ENCODE measurements around the gene SLC2A13. TPM values are rescaled to one million over a fixed set of nuclear protein-coding genes. Genes with fewer than 3 reads are reported as not detected.

SLC2A13 gene
- polyA plus RNA-seq, 4 donors, result 1.1 to 28.5 (median 3.0) TPM

DNA sequence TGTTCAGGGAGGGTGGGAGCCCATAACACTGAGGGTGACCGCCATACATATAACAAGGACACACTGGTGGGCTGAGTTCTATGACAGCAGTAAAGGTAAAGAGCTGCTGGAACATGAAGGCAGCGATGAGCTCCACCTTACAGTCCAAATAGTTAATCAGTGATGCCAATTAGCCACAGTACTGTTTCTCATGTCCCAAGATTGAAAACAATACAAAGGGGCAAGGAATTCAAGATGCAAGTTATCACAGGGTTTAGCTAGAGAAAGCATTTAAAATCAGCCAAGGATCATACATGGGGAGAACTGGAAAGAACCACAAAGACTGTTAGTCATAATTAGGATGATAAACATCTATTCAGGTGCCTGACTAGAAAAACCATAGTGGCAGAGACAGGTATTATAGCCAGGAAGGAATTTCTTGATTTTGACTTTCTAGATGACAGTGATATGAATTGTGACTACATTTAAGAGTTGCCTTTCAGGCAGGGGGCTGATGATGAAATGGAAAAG is 221.2 kb downstream of the SLC2A13 start:
- Histone ChIP-seq H3K36me3 (ENCODE audit: control insufficient read depth in 3 of 3, insufficient read depth in 2 of 3, low read depth in 1 of 3, low read length in 3 of 3) (no peaks in the 10 kb centered on the region), H3K9me3 (ENCODE audit: control insufficient read depth in 2 of 2, insufficient read depth in 1 of 2, low read depth in 1 of 2, low read length in 1 of 2) (peaks cover 0 to 4% of the 10 kb centered on the region in 2 donors), H3K4me3 (ENCODE audit: low read depth in 1 of 3, low read length in 3 of 3) (no peak overlapping the region), H3K27ac (ENCODE audit: low read depth in 1 of 3, low read length in 2 of 3) (no peak overlapping the region), H3K4me1 (ENCODE audit: control insufficient read depth in 3 of 3, insufficient read depth in 2 of 3, low read depth in 1 of 3, low read length in 2 of 3) (no peaks in the 10 kb centered on the region), H3K27me3 (ENCODE audit: control insufficient read depth in 3 of 3, insufficient read depth in 3 of 3, low read length in 3 of 3) (no peaks in the 10 kb centered on the region)
- DNase-seq (no peak), FAIRE-seq (no peak)
- WGBS, 3 donors, result 98 to 100% (median 99%) methylated on average over 2 of the region's 2 CpGs

DNA sequence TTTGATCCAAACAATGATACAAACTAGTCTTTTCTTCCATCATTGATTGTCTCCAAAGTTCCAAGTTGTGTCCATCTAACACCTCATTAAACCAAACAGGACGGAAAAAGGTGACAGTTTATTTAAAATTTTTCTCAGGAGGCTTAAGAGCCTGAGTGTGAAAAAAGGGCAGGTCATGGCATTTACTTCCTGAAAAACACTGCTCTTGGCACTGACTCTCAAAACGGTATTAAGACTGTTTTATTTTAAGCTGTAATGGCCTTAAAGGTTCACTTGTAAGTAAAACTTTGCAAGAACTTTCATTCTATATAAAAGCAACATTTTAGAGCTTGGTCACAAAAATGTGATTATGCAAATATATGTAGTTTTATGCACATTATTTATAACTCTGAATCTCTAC is 222.5 kb downstream of the SLC2A13 start:
- H3K27ac ChIP-seq (ENCODE audit: low read depth in 1 of 3, low read length in 2 of 3), result no peak overlapping the region
- H3K36me3 ChIP-seq (ENCODE audit: control insufficient read depth in 3 of 3, insufficient read depth in 2 of 3, low read depth in 1 of 3, low read length in 3 of 3), result peaks cover 0 to 7% (median 3%) of the 10 kb centered on the region in 3 donors
- no peak overlapping the region for H3K4me3 ChIP-seq (ENCODE audit: low read depth in 1 of 3, low read length in 3 of 3)
- no peaks in the 10 kb centered on the region for H3K27me3 ChIP-seq (ENCODE audit: control insufficient read depth in 3 of 3, insufficient read depth in 3 of 3, low read length in 3 of 3)
- DNase-seq (no peak), FAIRE-seq (no peak)
- 60 to 74% (median 68%) methylated on average over 2 of the region's 2 CpGs for WGBS, 3 donors
- H3K4me1 ChIP-seq (ENCODE audit: control insufficient read depth in 3 of 3, insufficient read depth in 2 of 3, low read depth in 1 of 3, low read length in 2 of 3), result no peaks in the 10 kb centered on the region
- peaks cover 3 to 16% of the 10 kb centered on the region in 2 donors for H3K9me3 ChIP-seq (ENCODE audit: control insufficient read depth in 2 of 2, insufficient read depth in 1 of 2, low read depth in 1 of 2, low read length in 1 of 2)

DNA sequence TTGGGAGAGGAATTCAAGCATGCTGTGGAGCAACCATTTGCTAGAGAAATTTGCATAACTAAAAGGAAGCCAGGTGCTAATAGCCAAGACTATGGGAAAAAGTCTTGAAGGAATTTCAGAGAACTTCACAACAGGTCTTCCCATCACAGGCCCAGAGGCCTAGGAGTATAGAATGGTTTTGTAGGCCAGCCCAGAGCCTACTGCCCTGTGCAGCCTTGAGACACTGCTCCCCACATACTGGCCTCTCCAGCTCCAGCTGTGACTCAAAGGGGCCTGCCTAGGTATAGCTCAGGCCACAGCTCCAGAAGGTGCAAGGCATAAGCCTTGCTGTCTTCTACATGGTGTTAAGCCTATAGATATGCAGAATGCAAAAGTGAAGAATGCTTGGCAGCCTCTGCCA is 227.1 kb downstream of the SLC2A13 start:
- Histone ChIP-seq H3K36me3 (ENCODE audit: control insufficient read depth in 3 of 3, insufficient read depth in 2 of 3, low read depth in 1 of 3, low read length in 3 of 3) (peaks cover 0 to 7% (median 3%) of the 10 kb centered on the region in 3 donors), H3K9me3 (ENCODE audit: control insufficient read depth in 2 of 2, insufficient read depth in 1 of 2, low read depth in 1 of 2, low read length in 1 of 2) (peaks cover 3 to 24% of the 10 kb centered on the region in 2 donors), H3K27ac (ENCODE audit: low read depth in 1 of 3, low read length in 2 of 3) (no peak overlapping the region), H3K27me3 (ENCODE audit: control insufficient read depth in 3 of 3, insufficient read depth in 3 of 3, low read length in 3 of 3) (no peaks in the 10 kb centered on the region), H3K4me3 (ENCODE audit: low read depth in 1 of 3, low read length in 3 of 3) (no peak overlapping the region), H3K4me1 (ENCODE audit: control insufficient read depth in 3 of 3, insufficient read depth in 2 of 3, low read depth in 1 of 3, low read length in 2 of 3) (no peaks in the 10 kb centered on the region)
- FAIRE-seq, result no peak
- DNase-seq, result no peak

DNA sequence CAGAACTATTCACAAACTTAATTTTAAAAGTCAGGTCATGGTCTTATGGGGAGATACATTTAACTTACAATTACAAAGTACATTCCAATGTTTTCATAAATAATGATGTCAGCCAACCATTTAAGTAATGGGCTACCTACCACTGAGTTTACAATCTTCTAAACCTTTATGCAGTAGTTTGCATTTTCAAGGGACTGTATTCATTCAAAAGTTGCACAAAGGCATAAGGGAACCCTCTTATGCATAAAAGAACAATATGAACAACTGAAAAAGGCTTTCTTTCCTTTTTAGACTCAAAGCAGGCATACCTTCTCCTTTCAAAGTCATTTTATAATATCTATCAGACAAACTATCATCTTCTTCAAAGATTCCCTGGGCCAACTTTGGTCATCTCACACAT is 230.2 kb downstream of the SLC2A13 start:
- H3K27me3 ChIP-seq (ENCODE audit: control insufficient read depth in 3 of 3, insufficient read depth in 3 of 3, low read length in 3 of 3), result no peaks in the 10 kb centered on the region
- H3K9me3 ChIP-seq (ENCODE audit: control insufficient read depth in 2 of 2, insufficient read depth in 1 of 2, low read depth in 1 of 2, low read length in 1 of 2), result peaks cover 3 to 24% of the 10 kb centered on the region in 2 donors
- DNase-seq, result no peak
- H3K4me1 ChIP-seq (ENCODE audit: control insufficient read depth in 3 of 3, insufficient read depth in 2 of 3, low read depth in 1 of 3, low read length in 2 of 3), result no peaks in the 10 kb centered on the region
- FAIRE-seq, result no peak
- H3K27ac ChIP-seq (ENCODE audit: low read depth in 1 of 3, low read length in 2 of 3), result no peak overlapping the region
- no peak overlapping the region for H3K4me3 ChIP-seq (ENCODE audit: low read depth in 1 of 3, low read length in 3 of 3)
- H3K36me3 ChIP-seq (ENCODE audit: control insufficient read depth in 3 of 3, insufficient read depth in 2 of 3, low read depth in 1 of 3, low read length in 3 of 3), result peaks cover 0 to 7% (median 3%) of the 10 kb centered on the region in 3 donors

DNA sequence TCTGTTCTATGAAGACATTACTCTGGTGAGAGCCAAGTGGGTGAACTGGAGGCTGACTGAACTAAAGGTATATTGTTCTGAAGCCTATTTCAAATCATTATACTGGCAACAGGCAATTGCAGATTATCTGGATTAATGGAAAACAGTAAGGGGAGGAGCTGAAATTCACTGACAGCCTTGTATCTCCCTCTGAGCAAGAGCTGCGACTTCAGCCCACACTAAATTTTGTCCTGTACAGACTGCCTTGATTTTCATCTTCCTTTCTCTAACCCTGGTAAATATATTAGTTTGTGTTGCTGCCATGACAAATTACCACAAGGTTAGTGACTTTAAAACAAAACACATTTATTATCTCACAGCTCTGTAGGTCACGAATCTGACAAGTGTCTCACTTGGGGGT is 231.1 kb downstream of the SLC2A13 start:
- H3K4me3 ChIP-seq (ENCODE audit: low read depth in 1 of 3, low read length in 3 of 3), result no peak overlapping the region
- no peaks in the 10 kb centered on the region for H3K4me1 ChIP-seq (ENCODE audit: control insufficient read depth in 3 of 3, insufficient read depth in 2 of 3, low read depth in 1 of 3, low read length in 2 of 3)
- 71 to 82% (median 80%) methylated on average over 2 of the region's 2 CpGs for WGBS, 3 donors
- FAIRE-seq, result no peak
- peaks cover 0 to 7% (median 3%) of the 10 kb centered on the region in 3 donors for H3K36me3 ChIP-seq (ENCODE audit: control insufficient read depth in 3 of 3, insufficient read depth in 2 of 3, low read depth in 1 of 3, low read length in 3 of 3)
- H3K27ac ChIP-seq (ENCODE audit: low read depth in 1 of 3, low read length in 2 of 3), result no peak overlapping the region
- H3K27me3 ChIP-seq (ENCODE audit: control insufficient read depth in 3 of 3, insufficient read depth in 3 of 3, low read length in 3 of 3), result no peaks in the 10 kb centered on the region
- no peak for DNase-seq
- H3K9me3 ChIP-seq (ENCODE audit: control insufficient read depth in 2 of 2, insufficient read depth in 1 of 2, low read depth in 1 of 2, low read length in 1 of 2), result peaks cover 3 to 22% of the 10 kb centered on the region in 2 donors

DNA sequence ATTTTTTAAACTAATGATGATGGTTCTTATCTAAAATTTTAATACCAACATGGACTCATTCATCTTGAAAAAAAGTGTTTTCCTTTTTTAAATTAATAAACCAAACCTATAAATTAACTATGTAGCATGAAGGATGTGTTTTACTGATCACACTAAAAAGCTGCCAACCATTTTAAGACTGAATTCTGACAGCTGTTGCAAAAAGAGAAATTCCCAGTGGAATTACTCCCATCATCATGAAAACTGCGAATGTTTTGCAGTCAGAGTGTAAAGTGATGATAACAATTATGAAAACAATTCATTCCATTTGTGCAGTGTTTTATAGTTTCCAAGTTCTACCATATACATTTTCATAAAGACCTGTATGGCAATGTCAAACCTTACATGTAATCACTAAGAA is 232.8 kb downstream of the SLC2A13 start:
- 77 to 92% (median 89%) methylated on average over 1 of the region's 1 CpG for WGBS, 3 donors
- peaks cover 0 to 4% of the 10 kb centered on the region in 2 donors for H3K9me3 ChIP-seq (ENCODE audit: control insufficient read depth in 2 of 2, insufficient read depth in 1 of 2, low read depth in 1 of 2, low read length in 1 of 2)
- FAIRE-seq (no peak), DNase-seq (no peak)
- H3K27ac ChIP-seq (ENCODE audit: low read depth in 1 of 3, low read length in 2 of 3), result no peak overlapping the region
- no peaks in the 10 kb centered on the region for H3K27me3 ChIP-seq (ENCODE audit: control insufficient read depth in 3 of 3, insufficient read depth in 3 of 3, low read length in 3 of 3)
- H3K36me3 ChIP-seq (ENCODE audit: control insufficient read depth in 3 of 3, insufficient read depth in 2 of 3, low read depth in 1 of 3, low read length in 3 of 3), result peaks cover 0 to 3% (median 2%) of the 10 kb centered on the region in 3 donors
- no peak overlapping the region for H3K4me3 ChIP-seq (ENCODE audit: low read depth in 1 of 3, low read length in 3 of 3)
- no peaks in the 10 kb centered on the region for H3K4me1 ChIP-seq (ENCODE audit: control insufficient read depth in 3 of 3, insufficient read depth in 2 of 3, low read depth in 1 of 3, low read length in 2 of 3)

DNA sequence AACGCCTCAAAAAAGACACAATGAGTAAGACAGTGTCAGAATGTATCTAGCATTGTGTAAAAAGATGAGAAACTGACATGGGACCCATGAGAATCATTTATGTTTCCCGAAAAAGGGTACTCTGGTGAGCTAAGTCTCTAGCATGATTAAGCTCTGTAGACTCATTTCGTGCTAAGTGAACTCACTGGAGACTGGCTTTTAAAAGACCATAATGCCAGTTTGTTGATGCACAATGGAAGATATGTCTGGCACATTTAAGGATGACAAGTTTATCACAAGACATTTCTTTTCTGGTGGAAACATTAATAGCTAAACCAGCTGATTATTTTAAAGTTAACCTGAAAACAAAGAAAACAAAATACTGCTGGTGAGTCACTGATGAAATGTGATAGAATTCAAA is 233.5 kb downstream of the SLC2A13 start:
- Histone ChIP-seq H3K36me3 (ENCODE audit: control insufficient read depth in 3 of 3, insufficient read depth in 2 of 3, low read depth in 1 of 3, low read length in 3 of 3) (peaks cover 0 to 3% (median 2%) of the 10 kb centered on the region in 3 donors), H3K9me3 (ENCODE audit: control insufficient read depth in 2 of 2, insufficient read depth in 1 of 2, low read depth in 1 of 2, low read length in 1 of 2) (no peaks in the 10 kb centered on the region), H3K27ac (ENCODE audit: low read depth in 1 of 3, low read length in 2 of 3) (no peak overlapping the region), H3K4me3 (ENCODE audit: low read depth in 1 of 3, low read length in 3 of 3) (no peak overlapping the region), H3K4me1 (ENCODE audit: control insufficient read depth in 3 of 3, insufficient read depth in 2 of 3, low read depth in 1 of 3, low read length in 2 of 3) (no peaks in the 10 kb centered on the region), H3K27me3 (ENCODE audit: control insufficient read depth in 3 of 3, insufficient read depth in 3 of 3, low read length in 3 of 3) (no peaks in the 10 kb centered on the region)
- WGBS, 3 donors, result 88 to 91% (median 90%) methylated on average over 3 of the region's 3 CpGs
- FAIRE-seq (no peak), DNase-seq (no peak)

DNA sequence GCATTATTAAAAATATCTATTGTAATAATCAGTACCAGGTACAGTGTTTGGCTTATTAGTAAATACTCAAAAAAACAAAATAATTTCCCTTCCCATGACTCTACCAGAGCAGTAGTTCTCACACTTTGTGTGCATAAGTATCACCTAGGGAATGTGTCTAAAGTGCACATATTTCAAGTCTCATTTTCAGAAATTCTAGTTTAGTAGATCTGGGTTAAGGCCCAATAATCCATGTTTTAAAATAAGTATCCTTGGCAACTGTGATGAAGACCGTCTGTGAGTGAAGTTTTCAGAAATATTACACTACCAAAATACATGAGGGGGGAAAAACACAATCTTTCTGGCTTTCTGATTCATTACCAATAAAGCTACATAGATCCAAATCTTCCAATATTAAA is 237.6 kb downstream of the SLC2A13 start:
- 84 to 90% (median 89%) methylated on average over 1 of the region's 1 CpG for WGBS, 3 donors
- Histone ChIP-seq H3K4me1 (ENCODE audit: control insufficient read depth in 3 of 3, insufficient read depth in 2 of 3, low read depth in 1 of 3, low read length in 2 of 3) (no peaks in the 10 kb centered on the region), H3K9me3 (ENCODE audit: control insufficient read depth in 2 of 2, insufficient read depth in 1 of 2, low read depth in 1 of 2, low read length in 1 of 2) (no peaks in the 10 kb centered on the region), H3K4me3 (ENCODE audit: low read depth in 1 of 3, low read length in 3 of 3) (no peak overlapping the region), H3K27ac (ENCODE audit: low read depth in 1 of 3, low read length in 2 of 3) (no peak overlapping the region), H3K36me3 (ENCODE audit: control insufficient read depth in 3 of 3, insufficient read depth in 2 of 3, low read depth in 1 of 3, low read length in 3 of 3) (peaks cover 0 to 3% (median 2%) of the 10 kb centered on the region in 3 donors), H3K27me3 (ENCODE audit: control insufficient read depth in 3 of 3, insufficient read depth in 3 of 3, low read length in 3 of 3) (no peaks in the 10 kb centered on the region)
- no peak for DNase-seq
- no peak for FAIRE-seq

DNA sequence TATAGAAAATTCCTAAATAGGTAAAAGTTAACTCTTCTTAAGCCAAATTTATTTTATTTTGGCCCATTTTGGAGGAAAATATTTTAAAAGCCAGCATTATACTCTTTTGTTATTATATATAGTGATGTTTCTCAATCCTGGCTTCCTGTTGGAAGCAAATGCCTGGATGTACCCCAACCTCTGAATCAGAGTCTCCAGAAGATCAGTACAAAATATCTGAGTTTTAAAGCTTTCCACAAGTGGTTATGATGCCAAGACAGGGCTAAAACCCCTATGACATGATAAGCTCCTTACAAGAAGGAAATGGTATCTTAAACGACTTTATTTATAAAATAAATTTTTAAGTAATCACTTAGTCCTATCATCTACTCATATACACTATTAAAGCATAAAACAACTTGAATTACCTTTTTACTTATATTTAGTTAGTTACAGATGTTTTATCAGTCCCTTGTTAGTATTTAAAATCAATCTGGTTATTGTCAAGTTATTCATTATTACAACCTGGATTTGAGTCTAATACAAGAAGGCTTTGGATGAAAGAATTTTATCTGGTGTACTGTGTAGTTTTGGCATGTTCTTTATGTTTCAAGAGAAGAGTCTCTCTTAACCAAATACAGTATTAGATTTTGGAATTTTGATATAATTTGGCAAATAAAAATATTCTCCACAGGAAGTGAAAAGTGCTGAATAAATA is 238.1 kb downstream of the SLC2A13 start:
- Histone ChIP-seq H3K4me3 (ENCODE audit: low read depth in 1 of 3, low read length in 3 of 3) (no peak overlapping the region), H3K27ac (ENCODE audit: low read depth in 1 of 3, low read length in 2 of 3) (no peak overlapping the region), H3K27me3 (ENCODE audit: control insufficient read depth in 3 of 3, insufficient read depth in 3 of 3, low read length in 3 of 3) (no peaks in the 10 kb centered on the region), H3K9me3 (ENCODE audit: control insufficient read depth in 2 of 2, insufficient read depth in 1 of 2, low read depth in 1 of 2, low read length in 1 of 2) (no peaks in the 10 kb centered on the region), H3K36me3 (ENCODE audit: control insufficient read depth in 3 of 3, insufficient read depth in 2 of 3, low read depth in 1 of 3, low read length in 3 of 3) (peaks cover 0 to 3% (median 2%) of the 10 kb centered on the region in 3 donors), H3K4me1 (ENCODE audit: control insufficient read depth in 3 of 3, insufficient read depth in 2 of 3, low read depth in 1 of 3, low read length in 2 of 3) (no peaks in the 10 kb centered on the region)
- 81 to 84% (median 84%) methylated on average over 1 of the region's 1 CpG for WGBS, 3 donors
- FAIRE-seq (no peak), DNase-seq (no peak)
